ENCODE data around the gene RANBP10.

Gene RANBP10

GRCh38 chr16:67673712-67674580, 132.4 kb downstream of the RANBP10 start:
- no peak overlapping the region for H3K9ac ChIP-seq (ENCODE audit: low read length)
- peaks cover 11% of the 10 kb centered on the region; the same call in 1 of the 2 replicates for H3K36me3 ChIP-seq (ENCODE audit: control insufficient read depth, insufficient read depth, low read length)
- H3K27ac ChIP-seq (ENCODE audit: low read depth, low read length) = no peak overlapping the region; the same call in 1 of the 2 replicates
- H3K9me3 ChIP-seq (ENCODE audit: control insufficient read depth, insufficient read depth, low read depth, low read length) = no peaks in the 10 kb centered on the region
- no peaks in the 10 kb centered on the region; the same call in 1 of the 2 replicates for H3K4me1 ChIP-seq (ENCODE audit: control insufficient read depth, insufficient read depth, low read length)
- H3K27me3 ChIP-seq (ENCODE audit: control insufficient read depth, insufficient read depth, low read length) = no peaks in the 10 kb centered on the region
- no peak overlapping the region for H3K4me3 ChIP-seq (ENCODE audit: low read depth, low read length)
